Measurements from ENCODE around the gene HIVEP2.
"Not testable (repeated sequence)": the region's sequence is repeated elsewhere in the genome, so short reads cannot be mapped to it uniquely, and the experiment has no call there.

HIVEP2 gene, protein sequence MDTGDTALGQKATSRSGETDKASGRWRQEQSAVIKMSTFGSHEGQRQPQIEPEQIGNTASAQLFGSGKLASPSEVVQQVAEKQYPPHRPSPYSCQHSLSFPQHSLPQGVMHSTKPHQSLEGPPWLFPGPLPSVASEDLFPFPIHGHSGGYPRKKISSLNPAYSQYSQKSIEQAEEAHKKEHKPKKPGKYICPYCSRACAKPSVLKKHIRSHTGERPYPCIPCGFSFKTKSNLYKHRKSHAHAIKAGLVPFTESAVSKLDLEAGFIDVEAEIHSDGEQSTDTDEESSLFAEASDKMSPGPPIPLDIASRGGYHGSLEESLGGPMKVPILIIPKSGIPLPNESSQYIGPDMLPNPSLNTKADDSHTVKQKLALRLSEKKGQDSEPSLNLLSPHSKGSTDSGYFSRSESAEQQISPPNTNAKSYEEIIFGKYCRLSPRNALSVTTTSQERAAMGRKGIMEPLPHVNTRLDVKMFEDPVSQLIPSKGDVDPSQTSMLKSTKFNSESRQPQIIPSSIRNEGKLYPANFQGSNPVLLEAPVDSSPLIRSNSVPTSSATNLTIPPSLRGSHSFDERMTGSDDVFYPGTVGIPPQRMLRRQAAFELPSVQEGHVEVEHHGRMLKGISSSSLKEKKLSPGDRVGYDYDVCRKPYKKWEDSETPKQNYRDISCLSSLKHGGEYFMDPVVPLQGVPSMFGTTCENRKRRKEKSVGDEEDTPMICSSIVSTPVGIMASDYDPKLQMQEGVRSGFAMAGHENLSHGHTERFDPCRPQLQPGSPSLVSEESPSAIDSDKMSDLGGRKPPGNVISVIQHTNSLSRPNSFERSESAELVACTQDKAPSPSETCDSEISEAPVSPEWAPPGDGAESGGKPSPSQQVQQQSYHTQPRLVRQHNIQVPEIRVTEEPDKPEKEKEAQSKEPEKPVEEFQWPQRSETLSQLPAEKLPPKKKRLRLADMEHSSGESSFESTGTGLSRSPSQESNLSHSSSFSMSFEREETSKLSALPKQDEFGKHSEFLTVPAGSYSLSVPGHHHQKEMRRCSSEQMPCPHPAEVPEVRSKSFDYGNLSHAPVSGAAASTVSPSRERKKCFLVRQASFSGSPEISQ (N-terminal part only)

GRCh38 chr6:142945049-142945445 lies at the start of gene HIVEP2:
Gene HIVEP2 (minus strand): TSS chr6:142945176. CDS start chr6:142774738, 170,438 bp downstream.
- DNase-seq, result peak; percentile 91

DNA sequence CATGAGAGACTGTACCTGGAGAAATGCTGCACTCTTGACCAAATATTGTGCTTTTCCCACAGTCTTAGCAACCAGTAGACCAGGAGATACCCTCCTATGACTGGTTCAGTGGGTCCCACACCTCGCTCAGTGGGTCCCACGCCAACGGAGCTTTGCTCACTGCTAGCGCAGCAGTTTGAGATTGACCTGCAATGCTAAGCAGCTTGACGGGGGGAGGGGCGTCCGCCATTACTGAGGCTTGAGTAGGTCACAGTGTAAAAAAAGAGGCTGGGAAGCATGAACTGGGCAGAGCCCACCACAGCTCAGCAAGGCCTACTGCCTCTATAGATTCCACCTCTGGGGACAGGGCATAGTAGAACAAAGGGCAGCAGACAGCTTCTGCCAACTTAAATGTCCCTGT lies 49.0 kb upstream of the HIVEP2 start:
- DNase-seq, result no peak

- DNase-seq, result no peak
Measured at GRCh38 chr6:142987490-142987889, 42.5 kb upstream of the HIVEP2 start.

- DNase-seq, result no peak
Measured at GRCh38 chr6:142985281-142985680, 40.3 kb upstream of the HIVEP2 start.

GRCh38 chr6:142984386-142984785 lies 39.4 kb upstream of the HIVEP2 start:
- no peak for DNase-seq

GRCh38 chr6:142975365-142975764 lies 30.4 kb upstream of the HIVEP2 start:
- no peak for DNase-seq

DNA sequence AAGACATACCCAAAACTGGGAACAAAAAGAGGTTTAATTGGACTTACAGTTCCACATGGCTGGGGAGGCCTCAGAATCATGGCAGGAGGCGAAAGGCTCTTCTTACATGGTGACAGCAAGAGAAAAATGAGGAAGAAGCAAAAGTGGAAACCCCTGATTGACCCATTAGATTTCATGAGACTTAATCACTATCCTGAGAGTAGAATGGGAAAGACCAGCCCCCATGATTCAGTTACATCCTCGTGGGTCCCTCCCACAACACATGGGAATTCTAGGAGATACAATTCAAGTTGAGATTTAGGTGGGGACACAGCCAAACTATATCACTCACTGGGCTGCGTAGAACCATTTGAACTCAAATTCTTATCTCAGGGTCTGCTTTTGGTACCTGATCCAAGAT lies 26.0 kb upstream of the HIVEP2 start:
- DNase-seq, result not testable (repeated sequence)

GRCh38 chr6:142968601-142969000 lies 23.6 kb upstream of the HIVEP2 start:
- no peak for DNase-seq

GRCh38 chr6:142966294-142966693 lies 21.3 kb upstream of the HIVEP2 start:
- DNase-seq, result no peak

- DNase-seq, result no peak
Measured at GRCh38 chr6:142965164-142965563, 20.2 kb upstream of the HIVEP2 start.

GRCh38 chr6:142960098-142960497 lies 15.1 kb upstream of the HIVEP2 start:
- no peak for DNase-seq

DNA sequence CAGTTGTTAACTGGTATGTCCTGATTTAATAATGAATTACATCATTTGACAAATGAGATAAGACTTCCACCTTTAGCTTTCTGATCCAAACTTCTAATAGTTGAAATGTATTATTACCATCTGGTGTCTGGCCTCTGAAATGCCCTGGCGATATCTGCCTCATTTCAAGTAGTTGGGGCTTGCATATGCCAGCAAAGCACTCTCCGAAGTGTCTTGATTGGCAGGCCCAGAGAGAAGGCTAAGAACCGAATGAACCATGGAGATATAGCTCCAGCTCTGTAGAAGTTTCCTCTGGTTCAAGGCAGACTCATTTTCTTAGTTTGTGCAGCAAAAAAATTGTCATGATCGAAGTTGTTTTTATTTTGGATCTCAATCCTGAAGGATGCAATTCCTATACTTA lies 13.4 kb upstream of the HIVEP2 start:
- no peak for DNase-seq

- no peak for DNase-seq
Measured at GRCh38 chr6:142956726-142957125, 11.8 kb upstream of the HIVEP2 start.

DNA sequence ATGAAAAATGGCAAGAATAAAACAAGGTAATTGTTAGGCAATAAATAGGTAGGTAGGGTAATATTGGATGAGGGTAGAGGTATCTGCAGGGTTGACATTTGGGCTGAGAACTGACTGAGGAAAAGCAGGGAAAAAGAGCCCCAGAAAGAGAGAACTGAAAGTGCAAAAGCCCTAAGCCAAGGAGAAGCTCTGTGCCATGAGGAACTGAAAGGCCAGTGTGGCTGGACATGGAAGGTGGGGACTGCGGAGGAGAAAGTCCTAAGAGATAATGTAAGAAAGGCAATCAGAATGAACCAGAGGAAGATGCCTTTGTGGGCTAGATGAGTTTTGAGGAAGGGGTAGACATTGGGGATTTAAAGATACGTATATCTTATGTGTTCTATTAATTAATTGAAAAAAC lies 9.9 kb upstream of the HIVEP2 start:
- DNase-seq, result no peak

DNA sequence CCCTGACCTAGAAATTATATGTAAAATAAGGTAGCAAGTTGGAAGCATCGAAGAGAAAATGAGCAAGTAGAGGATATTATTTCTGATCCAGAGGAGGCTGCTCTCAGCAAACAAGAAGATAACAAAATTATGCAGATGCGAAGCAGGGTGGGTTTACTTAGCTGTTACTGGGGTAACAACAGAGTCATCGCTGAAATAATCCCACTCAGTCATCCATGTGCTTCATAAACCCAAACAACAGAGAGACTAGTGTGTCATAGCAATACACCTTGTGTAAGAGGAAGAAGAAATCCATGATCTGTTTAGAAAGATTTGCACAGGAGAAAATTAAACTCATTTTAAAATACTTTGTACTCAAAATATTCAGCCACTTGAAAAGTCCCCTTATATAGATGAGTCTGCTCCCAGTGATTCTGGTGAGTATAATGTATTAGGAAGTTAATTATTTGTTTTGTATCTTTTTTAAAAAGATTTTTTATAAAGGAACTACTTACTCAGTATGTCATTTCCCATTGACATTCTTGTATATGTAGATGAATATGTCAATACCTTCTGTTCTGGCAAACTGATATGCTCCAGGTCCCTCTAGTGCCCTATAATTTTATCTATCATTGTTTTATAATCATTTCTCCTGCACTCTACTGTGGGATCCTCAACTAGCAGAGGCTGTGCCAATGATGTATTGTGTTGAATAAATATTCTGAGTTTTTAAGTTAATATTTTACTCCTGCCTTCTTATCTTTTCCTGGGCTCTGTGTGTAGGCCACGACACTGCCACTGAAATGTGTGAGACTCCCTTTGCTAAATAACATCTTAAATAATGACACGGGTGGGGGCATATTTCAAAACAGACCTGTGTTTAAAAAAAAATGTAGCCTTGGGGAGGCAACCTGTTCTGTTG lies 8.6 kb upstream of the HIVEP2 start:
- DNase-seq, result no peak

DNA sequence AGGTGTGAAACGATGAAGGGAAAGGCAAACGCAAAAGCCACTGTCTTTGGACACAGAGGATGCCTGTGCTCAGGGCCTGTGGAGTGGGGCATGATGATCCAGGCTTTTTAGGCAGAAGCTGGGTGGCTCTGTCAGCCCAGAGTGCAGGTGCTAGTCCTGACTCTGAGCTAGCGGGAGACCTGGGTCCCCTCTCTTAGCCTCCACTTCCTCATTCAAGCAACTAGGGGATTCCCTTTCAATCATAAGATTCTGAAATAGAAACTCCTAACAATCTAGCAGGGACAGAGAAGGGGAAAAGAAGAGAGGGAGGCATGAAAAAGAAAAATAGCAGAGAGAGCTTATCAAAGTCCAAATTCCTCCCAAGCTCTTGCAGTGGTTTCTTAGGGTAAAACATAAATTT lies 7.6 kb upstream of the HIVEP2 start:
- no peak for DNase-seq

- no peak for DNase-seq
Measured at GRCh38 chr6:142950291-142950690, 5.3 kb upstream of the HIVEP2 start.

- DNase-seq, result peak; percentile 29
Measured at GRCh38 chr6:142947714-142948480, 2.9 kb upstream of the HIVEP2 start.

DNA sequence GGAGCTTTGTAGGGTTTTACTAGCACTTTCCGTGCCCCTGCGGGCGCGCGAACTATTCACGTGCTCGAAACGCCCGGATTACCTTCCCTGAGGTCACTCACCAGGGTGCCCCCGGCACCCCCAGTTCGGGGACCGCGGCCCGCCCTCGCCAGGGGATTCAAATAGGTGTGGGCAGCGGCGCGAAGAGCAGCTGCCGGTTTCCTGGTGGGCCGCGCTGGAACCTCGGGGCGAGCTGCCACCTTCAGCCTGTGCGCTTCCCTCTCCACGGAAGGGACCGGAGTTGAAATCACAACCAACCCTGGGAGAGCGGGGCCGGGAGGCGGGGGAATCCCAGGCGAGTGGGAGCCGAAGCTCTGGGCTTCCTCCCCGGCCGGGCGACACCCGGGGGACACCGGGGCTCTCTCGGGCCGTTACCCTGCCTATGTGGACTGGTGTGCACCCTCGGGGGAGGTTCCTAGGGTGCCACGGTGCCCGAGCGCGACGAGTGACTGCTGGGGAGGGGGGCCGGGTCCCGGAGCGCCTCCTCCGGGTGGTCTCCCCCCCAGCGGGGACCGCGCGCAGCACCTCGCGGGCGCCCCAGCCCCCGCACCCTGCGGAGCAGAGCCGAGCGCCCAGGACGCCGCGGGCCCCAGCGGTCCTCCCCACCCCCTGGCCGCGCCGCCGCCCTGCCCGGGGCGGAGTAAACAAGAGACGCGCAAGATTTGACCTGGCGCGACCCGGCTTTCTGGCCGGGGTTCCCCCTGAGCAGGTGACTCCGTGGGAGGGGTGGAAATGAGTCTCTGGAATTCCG lies 2.1 kb upstream of the HIVEP2 start:
- peak; percentile 72 for DNase-seq

- DNase-seq, result peak; percentile 88
Measured at GRCh38 chr6:142946181-142946923, 1.4 kb upstream of the HIVEP2 start.

Data from activated naive CD4-positive, alpha-beta T cell treated with anti-CD3 and anti-CD28 coated beads, Interleukin-2, amount 50 U/mL, for 16 hours (primary cell).